DMS79 treated with DMSO at 0.1 percent for 48 hours (cell line): ENCODE results near the gene ZNF423.
"Not testable (repeated sequence)": the region's sequence is repeated elsewhere in the genome, so short reads cannot be mapped to it uniquely, and the experiment has no call there.

Experiments used
- DNase-seq: peaks from one replicate; lab custom pipeline; 2025; lab: John Stamatoyannopoulos, UW

Gene ZNF423

GRCh38 chr16:49696414-49697101, 159.4 kb downstream of the ZNF423 start:
- DNase-seq: no peak

DNA sequence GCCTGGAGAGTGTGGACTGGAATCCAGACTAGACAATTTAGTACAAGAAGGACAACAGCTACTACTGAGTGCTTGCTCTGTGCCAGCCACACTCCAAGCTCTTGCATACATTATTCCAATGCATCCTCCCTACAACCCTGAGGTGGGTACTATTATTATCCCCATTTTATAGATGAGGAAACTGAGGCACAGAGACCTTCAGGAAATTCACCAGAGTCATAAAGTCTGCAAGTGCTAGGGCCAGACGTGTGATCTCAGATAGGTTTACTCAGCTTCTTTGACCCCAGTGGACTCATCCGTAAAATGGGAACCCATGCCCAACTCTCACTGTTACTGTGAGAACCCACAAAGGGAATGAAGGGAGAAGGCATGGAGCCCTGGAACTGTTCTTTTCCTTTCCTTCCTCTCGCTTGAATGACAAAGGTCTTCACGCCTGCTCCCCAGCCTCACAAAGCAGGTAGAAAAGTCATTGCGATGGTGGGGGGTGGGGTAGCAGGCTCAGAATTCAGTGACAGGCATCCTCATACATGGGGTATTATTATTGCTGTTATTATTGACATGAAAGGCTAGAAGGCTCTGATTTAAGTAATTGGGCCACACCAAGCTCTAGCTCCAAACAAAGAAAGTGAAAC, 160.0 kb downstream of the ZNF423 start:
- no peak for DNase-seq

DNA sequence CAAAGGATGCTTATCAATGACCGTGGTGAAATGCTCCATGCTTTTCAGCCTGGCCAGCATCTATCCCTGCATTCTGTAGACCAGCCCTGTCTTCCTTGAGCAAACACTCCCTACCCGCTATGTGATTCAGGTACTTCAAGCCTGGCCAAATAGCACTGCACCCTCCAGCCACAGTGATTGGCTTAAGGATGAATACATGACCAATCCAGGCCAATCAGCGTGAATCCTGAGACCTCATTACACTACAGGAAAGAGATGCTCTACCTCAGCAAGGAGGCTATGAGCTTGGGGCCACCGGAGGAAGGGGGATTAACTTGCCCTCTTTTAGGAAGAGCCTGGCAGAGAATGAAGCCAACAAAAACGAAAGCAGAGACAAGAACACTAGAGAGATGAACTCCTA, 162.5 kb downstream of the ZNF423 start:
- DNase-seq: no peak

DNA sequence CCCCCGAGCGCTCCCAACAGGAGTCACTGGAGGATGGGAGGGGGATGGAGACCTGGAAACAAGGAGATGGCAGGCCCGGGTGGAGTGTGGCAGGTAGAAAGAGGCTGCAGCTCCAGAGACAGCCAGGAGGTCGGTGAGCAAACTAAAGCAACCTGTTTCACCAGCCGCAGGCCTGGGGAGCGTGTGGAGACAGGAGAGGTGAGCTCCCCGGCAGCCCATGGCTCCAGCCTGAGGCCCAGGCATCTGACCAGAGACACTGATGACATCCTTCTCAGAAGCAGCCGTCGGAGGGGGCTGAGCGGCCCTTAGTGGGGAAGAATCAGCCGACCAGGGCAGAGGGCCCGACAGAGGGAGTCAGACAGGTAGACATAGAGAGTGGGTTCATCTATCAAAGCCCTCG, 165.1 kb downstream of the ZNF423 start:
- DNase-seq: no peak

- DNase-seq: no peak
These were observed 167.7 kb downstream of the ZNF423 start for GRCh38 chr16:49688036-49688697.

- DNase-seq: no peak
These were observed 168.4 kb downstream of the ZNF423 start for GRCh38 chr16:49687476-49688002.

DNA sequence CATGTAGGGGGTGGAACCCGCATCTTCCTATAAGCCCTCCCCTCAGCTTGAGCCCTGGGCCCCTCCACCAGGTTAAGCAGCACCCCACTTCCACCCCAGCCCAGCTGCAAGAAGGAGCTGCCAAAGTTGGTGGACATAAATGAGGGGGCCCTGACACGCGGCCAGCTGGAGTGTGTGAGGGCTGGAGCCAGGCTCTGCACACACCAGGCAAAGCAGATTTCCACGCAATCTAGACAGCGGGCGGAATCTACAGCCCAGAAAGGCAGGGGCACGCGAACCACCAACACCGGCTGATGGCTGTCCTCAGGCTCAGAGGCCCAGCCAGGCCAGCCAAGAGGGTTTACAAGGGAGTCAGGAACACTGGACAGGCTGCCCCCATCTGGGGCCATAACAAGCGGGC, 171.2 kb downstream of the ZNF423 start:
- no peak for DNase-seq

- no peak for DNase-seq
These were observed 173.2 kb downstream of the ZNF423 start for GRCh38 chr16:49682577-49683165.

- no peak for DNase-seq
These were observed 174.6 kb downstream of the ZNF423 start for GRCh38 chr16:49681217-49681883.

DNA sequence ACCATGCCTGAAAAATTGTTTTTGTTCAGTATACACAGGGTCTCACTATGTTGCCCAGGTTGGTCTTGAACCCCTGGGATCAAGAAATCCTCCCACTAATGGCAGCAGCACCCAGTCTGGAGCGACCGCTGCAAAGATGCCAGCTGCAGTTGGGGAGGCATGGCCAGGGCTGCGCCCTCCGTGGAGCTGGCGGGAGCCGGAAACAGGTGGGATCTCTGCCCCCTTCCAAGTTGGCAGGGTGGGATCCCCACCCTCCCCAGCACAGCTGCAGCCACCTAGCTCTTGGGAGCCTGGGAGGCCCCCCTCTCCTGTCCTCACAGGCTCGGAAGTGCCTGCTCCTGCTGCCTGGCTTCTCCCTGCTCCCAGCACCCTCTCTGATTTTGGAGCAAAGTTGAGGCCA, 176.8 kb downstream of the ZNF423 start:
- DNase-seq: no peak

GRCh38 chr16:49677661-49678060, 178.3 kb downstream of the ZNF423 start:
- DNase-seq: not testable (repeated sequence)

DNA sequence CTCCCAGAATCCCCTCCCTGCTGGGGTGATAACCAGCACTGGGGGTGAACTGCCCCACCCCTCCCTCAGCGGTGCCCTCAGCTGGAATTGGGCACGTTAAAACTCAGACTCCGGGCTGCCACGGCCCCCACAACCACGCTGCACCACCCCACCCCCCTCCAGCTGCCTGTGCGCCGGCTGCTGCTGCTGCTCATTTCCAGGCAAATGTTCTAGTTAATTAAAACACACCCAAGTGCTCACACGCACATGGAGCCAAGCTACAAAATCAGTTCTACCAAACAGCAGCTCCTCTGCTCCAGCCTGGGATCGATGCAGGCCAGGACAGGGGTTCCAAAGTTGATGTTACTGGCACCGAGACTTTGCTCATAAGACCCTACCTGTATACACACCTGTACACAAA, 180.5 kb downstream of the ZNF423 start:
- DNase-seq: no peak

DNA sequence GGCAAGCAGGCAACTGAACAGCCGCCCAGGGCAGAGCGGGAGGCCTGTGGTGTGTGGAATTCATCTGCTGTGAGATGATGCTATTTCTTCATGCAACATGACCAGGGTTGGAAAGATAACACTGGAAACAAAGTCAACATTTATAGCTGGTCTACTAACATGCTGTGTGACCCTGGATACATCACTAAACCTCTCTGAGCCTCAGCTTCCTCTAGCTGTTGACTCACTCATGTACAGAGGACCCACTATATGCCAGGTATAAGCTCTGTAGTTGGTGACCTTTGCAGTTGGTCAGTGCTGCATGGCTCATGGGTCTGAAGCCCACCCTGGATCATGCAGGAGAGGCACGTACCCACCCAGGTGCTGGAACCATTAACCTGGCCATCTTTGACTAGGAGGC, 180.9 kb downstream of the ZNF423 start:
- no peak for DNase-seq

DNA sequence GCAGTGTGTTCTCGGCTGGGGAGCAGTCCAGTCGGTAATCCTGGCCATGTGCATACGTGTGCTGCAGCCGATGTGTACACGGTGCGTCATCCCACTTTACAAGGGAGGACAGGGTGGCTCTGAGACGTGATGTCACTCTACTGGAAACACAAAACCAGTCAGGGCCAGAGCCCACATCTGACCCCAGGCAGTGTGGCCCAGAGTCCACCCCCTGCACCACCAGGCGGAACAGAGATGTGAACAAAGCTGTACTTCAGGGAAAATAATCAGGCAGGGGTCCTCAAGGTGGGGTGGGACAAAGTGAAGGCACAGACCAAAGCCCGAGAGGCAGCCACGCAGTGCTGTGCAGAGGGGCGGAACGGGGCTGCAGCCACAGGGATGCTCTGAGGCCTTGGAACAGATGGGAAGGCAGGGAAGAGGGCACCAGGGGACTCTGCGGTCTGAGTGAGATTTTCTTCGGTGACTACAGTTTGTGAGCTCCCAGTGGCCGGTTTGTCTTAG, 181.5 kb downstream of the ZNF423 start:
- DNase-seq: no peak

DNA sequence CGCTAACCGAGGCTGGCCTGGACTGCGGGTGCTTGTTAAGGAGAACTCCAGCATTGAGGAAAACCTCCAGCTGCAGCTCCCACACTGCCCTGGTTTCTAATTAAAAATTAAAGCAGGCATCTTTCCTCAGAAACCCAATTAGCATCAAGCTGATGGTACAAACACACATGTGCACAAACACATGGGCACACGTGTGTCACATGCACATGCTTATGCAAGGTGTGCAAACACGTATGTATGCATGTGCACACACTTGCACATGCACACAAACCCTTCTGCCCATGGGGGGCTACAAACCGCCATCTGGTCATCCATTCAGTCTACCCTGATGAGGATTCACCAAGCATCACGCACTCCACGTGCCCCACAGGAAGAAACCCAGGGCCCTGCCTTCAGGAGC, 182.5 kb downstream of the ZNF423 start:
- no peak for DNase-seq

GRCh38 chr16:49672753-49673152, 183.2 kb downstream of the ZNF423 start:
- DNase-seq: no peak

GRCh38 chr16:49671333-49671732, 184.6 kb downstream of the ZNF423 start:
- no peak for DNase-seq

DNA sequence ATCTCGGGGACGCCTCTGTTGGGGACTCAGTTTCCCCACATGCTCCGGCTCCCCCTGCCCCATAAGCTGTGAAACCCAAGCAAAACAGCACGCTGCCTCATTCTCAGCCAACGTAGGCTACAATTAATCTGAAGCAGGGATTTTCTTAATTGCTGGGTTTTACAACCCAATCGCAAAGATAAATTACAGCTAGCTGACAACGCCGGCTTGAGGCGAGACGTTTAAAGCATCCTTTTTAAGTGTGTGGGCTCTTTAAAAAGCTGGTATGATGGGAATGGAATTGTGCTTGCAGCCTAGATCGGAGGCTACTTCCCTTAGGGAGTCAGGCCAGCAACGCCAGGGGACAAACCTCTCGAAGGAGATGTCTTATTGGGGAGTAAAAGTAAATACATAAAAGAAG, 185.3 kb downstream of the ZNF423 start:
- DNase-seq: no peak

DNA sequence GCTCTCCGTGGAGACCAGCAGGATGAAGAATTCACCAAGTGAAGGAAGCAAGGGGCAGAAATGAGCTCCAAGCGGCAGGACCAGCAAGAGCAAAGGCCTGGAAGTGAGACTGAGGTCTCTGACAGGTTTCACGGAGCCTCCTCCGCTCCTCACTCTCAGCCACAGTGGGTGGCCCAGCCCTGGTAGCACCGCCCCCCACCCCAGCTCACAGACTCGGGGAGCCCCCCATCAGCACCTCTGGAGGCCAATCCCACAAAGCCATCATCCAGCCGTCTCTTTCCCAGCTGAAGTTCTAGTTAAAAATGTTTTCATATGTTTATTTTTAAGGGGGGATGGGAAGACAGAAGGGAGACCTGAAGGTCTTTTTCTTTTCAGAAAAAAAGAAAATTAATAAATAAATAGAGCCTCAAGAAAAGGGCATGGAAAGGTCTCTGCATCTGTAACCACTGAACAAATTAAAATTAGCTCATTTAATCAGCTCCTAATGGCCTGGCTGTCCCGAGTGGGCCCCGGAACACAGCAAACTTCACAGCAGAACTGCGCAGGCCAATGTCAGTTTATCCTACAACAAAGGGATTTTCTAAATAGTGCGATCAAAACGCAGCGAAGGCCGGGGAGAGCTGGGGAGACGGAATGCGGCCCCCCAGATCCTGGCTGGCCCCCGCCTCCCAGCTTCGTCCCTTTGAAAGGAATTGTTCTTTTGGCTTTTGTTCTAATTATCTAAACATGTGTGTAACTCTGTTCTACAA, 190.3 kb downstream of the ZNF423 start:
- no peak for DNase-seq

DNA sequence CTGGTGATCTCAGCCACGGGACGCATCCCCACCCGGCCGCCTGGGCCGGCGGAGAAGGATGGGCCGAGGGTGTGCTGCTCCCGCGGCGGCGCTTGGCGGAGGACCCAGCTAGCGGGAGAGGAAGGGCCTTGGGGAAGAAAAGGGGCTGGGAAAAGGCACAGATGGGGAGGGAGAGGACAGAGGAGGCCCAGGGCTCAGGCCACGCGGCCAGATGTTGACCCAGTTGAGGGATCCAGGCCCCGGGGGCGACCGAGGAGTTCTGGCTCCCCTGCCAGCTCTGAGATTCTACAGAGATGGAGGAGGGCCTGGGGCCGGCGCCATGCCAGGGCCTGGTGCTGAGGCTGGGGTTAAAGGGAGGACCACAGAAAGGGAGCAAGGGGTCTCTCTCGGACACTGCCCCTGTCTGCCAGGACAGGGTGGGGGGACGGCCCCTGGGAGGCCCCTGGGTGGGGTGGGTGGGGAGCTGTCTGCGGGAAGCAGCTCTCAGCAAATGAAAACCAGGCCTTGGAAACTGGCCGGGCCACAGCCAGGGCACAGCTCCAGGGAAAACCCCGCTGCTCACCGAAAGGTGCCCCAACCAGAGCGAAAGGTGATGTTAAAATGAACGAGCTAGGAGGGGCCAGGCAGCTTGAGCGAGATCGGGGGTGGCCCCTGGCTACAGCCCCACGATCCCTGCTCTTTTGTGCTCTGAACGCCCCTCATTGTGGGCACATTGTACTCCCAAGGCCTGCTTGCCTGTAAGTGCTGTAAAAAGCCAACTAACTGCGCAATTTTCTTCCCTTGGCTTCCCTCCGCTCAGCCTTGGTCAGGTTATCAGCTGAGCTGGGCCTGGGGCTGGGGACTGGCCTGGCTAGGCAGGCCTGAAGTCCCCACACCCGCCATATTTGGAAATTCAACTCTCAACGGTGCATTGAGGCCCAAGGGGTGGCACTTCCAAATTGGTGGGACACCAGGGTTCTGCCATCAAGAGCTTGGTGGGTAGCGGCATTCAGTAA, 191.4 kb downstream of the ZNF423 start:
- no peak for DNase-seq
